ENCODE results near the gene PIN1.

PIN1 gene

GRCh38 chr19:9860407-9860806 is 25.3 kb downstream of the PIN1 start:
- H3K27me3 ChIP-seq (ENCODE audit: insufficient read depth, low read length), result no peaks in the 10 kb centered on the region; the same call in 1 of the 2 replicates
- no peaks in the 10 kb centered on the region for H3F3A ChIP-seq (ENCODE audit: insufficient read depth, low read length)
- no peaks in the 10 kb centered on the region for H4K20me1 ChIP-seq (ENCODE audit: insufficient read depth, low read length)
- no peaks in the 10 kb centered on the region for H3K4me1 ChIP-seq (ENCODE audit: insufficient read depth, low read length, severe bottlenecking)
- no peak overlapping the region for H3K4me2 ChIP-seq (ENCODE audit: low read length)
- H3K79me2 ChIP-seq (ENCODE audit: insufficient read depth, low read length), result no peaks in the 10 kb centered on the region
- H2AFZ ChIP-seq (ENCODE audit: low read length), result no peak overlapping the region
- H3K36me3 ChIP-seq (ENCODE audit: insufficient read depth, low read length), result no peaks in the 10 kb centered on the region
- H3K9me2 ChIP-seq (ENCODE audit: low read depth, low read length), result no peaks in the 10 kb centered on the region
- H3K4me3 ChIP-seq (ENCODE audit: low read depth, low read length, poor library complexity, severe bottlenecking), result no peak overlapping the region
- no peaks in the 10 kb centered on the region for H3K9me3 ChIP-seq (ENCODE audit: low read length)
- TF ChIP-seq EZH2 (IDR thresholded peaks at IDR 0.05; ENCODE audit: borderline replicate concordance, low read length) (no peak), CTCF (IDR thresholded peaks at IDR 0.05; ENCODE audit: low read length) (no peak)
- no peak overlapping the region for H3K9ac ChIP-seq (ENCODE audit: low read length)
- H3K27ac ChIP-seq (ENCODE audit: low read depth, low read length, poor library complexity, severe bottlenecking), result no peak overlapping the region

GRCh38 chr19:9861503-9861902 is 26.4 kb downstream of the PIN1 start:
- H3K27me3 ChIP-seq (ENCODE audit: insufficient read depth, low read length), result no peaks in the 10 kb centered on the region; the same call in 1 of the 2 replicates
- no peaks in the 10 kb centered on the region for H3K4me1 ChIP-seq (ENCODE audit: insufficient read depth, low read length, severe bottlenecking)
- H3K79me2 ChIP-seq (ENCODE audit: insufficient read depth, low read length), result no peaks in the 10 kb centered on the region
- no peak overlapping the region for H3K27ac ChIP-seq (ENCODE audit: low read depth, low read length, poor library complexity, severe bottlenecking)
- no peak overlapping the region for H3K9ac ChIP-seq (ENCODE audit: low read length)
- no peaks in the 10 kb centered on the region for H4K20me1 ChIP-seq (ENCODE audit: insufficient read depth, low read length)
- no peaks in the 10 kb centered on the region for H3K9me3 ChIP-seq (ENCODE audit: low read length)
- H3F3A ChIP-seq (ENCODE audit: insufficient read depth, low read length), result no peaks in the 10 kb centered on the region
- no peak overlapping the region for H2AFZ ChIP-seq (ENCODE audit: low read length)
- no peaks in the 10 kb centered on the region for H3K36me3 ChIP-seq (ENCODE audit: insufficient read depth, low read length)
- H3K4me3 ChIP-seq (ENCODE audit: low read depth, low read length, poor library complexity, severe bottlenecking), result no peak overlapping the region
- no peaks in the 10 kb centered on the region for H3K9me2 ChIP-seq (ENCODE audit: low read depth, low read length)
- TF ChIP-seq CTCF (IDR thresholded peaks at IDR 0.05; ENCODE audit: low read length) (no peak), EZH2 (IDR thresholded peaks at IDR 0.05; ENCODE audit: borderline replicate concordance, low read length) (no peak)
- no peak overlapping the region for H3K4me2 ChIP-seq (ENCODE audit: low read length)

GRCh38 chr19:9862938-9863337 is 27.8 kb downstream of the PIN1 start:
- no peaks in the 10 kb centered on the region for H3K9me2 ChIP-seq (ENCODE audit: low read depth, low read length)
- TF ChIP-seq CTCF (IDR thresholded peaks at IDR 0.05; ENCODE audit: low read length) (no peak), EZH2 (IDR thresholded peaks at IDR 0.05; ENCODE audit: borderline replicate concordance, low read length) (no peak)
- H3K36me3 ChIP-seq (ENCODE audit: insufficient read depth, low read length), result no peaks in the 10 kb centered on the region
- H3K4me3 ChIP-seq (ENCODE audit: low read depth, low read length, poor library complexity, severe bottlenecking), result no peak overlapping the region
- H3K27me3 ChIP-seq (ENCODE audit: insufficient read depth, low read length), result no peaks in the 10 kb centered on the region; the same call in 1 of the 2 replicates
- no peaks in the 10 kb centered on the region for H3F3A ChIP-seq (ENCODE audit: insufficient read depth, low read length)
- no peak overlapping the region for H3K4me2 ChIP-seq (ENCODE audit: low read length)
- no peak overlapping the region for H2AFZ ChIP-seq (ENCODE audit: low read length)
- no peaks in the 10 kb centered on the region for H3K4me1 ChIP-seq (ENCODE audit: insufficient read depth, low read length, severe bottlenecking)
- H3K27ac ChIP-seq (ENCODE audit: low read depth, low read length, poor library complexity, severe bottlenecking), result no peak overlapping the region
- H3K9ac ChIP-seq (ENCODE audit: low read length), result no peak overlapping the region
- H4K20me1 ChIP-seq (ENCODE audit: insufficient read depth, low read length), result no peaks in the 10 kb centered on the region
- no peaks in the 10 kb centered on the region for H3K79me2 ChIP-seq (ENCODE audit: insufficient read depth, low read length)
- no peaks in the 10 kb centered on the region for H3K9me3 ChIP-seq (ENCODE audit: low read length)
